Breast epithelium (tissue), 3 donors: ENCODE measurements around the gene CHRNG.
"Not testable (repeated sequence)": the region's sequence is repeated elsewhere in the genome, so short reads cannot be mapped to it uniquely, and the experiment has no call there.

Experiments
- CTCF ChIP-seq, 3 donors: fragments of 450-650 bp; IDR thresholded peaks; one replicate each; pipeline ENCODE4 v1.5.1; 2016 to 2017; ENCODE audit warnings: antibody characterized with exemption in 3 of 3, mild to moderate bottlenecking in 3 of 3, moderate library complexity in 3 of 3
- POLR2AphosphoS5 ChIP-seq, 3 donors: sonication (generic); formaldehyde crosslinking; IDR thresholded peaks; one replicate each; pipeline ENCODE4 v1.6.1; 2017; ENCODE audit warnings: antibody characterized with exemption in 3 of 3

- not testable (repeated sequence) for TF ChIP-seq CTCF, POLR2AphosphoS5 (IDR thresholded peaks at IDR 0.05)
These were observed 6.7 kb upstream of the CHRNG start for GRCh38 chr2:232532821-232533220.
